ENCODE measurements around the gene C4BPB.

DNA sequence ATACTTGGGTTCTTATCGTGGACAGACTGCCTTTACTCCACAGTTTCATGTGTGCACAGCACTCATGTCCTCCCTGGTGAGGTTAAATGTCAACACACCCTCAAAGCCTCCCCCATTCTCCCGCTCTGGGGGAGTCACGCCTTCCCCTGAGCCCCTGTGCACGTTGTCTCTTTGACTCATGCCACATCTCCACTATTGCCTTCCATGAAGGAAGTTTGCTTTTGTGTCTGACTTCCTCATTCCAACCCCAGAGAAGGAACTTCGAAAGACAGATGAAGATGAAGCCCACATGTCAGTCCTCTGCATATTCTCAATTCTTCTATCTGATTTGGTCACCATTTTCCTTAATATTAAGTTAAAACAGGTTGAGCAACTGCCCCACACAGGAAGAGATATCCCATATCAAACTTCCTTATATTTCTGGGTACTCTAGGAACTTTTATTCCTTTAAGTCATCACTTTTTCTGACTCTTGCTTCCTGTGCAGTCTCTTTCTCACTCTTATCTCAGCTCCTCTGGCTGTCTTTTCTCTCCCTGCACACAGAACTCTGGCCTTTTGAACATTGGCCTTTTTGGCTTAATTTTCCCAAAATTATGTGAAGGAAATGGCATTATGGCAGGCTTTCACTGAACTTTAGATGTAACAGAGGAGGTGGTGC is 56.9 kb downstream of the C4BPB start:
- TF ChIP-seq CTCF (conservative IDR thresholded peaks at IDR 0.05) (no peak), ZFX (IDR thresholded peaks at IDR 0.05) (no peak)

Measured in C4-2B (cell line).